H1 (cell line): ENCODE results near the gene ANKRD50. TPM values are rescaled to one million over a fixed set of nuclear protein-coding genes. Genes with fewer than 3 reads are reported as not detected.
A peak's percentile ranks its signal among the peaks of the same experiment; 100 is the strongest.

Experiments used
- CREB1 ChIP-seq: IDR thresholded peaks from 2 replicates; pipeline ENCODE4 v1.6.1; 2012; ENCODE audit warnings: inconsistent platforms
- FOSL1 ChIP-seq: IDR thresholded peaks from 2 replicates; pipeline ENCODE4 v1.6.1; 2011; ENCODE audit warnings: mild to moderate bottlenecking, low read depth, low read length, moderate library complexity; ENCODE audit not compliant: insufficient read depth
- HDAC2 ChIP-seq, 2 experiments: fragments of 300-600 bp in 1 of 2; sonication (generic) in 1 of 2; IDR thresholded peaks; 2 replicates each; pipeline ENCODE4 v1.6.1; 2011 to 2012; ENCODE audit warnings: low read depth in 2 of 2, low read length in 2 of 2, mild to moderate bottlenecking in 2 of 2, moderate library complexity in 2 of 2, borderline replicate concordance in 1 of 2, inconsistent platforms in 1 of 2
- KDM1A ChIP-seq: fragments of 200-600, 300-600 bp; sonication (generic); IDR thresholded peaks from 2 replicates; pipeline ENCODE4 v1.7.1; 2016; ENCODE audit warnings: mild to moderate bottlenecking, low read length, borderline replicate concordance
- POLR2A ChIP-seq, 2 experiments: IDR thresholded peaks; 1 replicate in 1 of 2; 2 replicates in 1 of 2; pipeline ENCODE4 v1.6.1; 2011; ENCODE audit warnings: low read depth in 2 of 2, low read length in 2 of 2, mild to moderate bottlenecking in 2 of 2; ENCODE audit errors: control extremely low read depth in 1 of 2
- RAD21 ChIP-seq, 2 experiments: IDR thresholded peaks in 1 of 2; conservative IDR thresholded peaks in 1 of 2; 2 replicates each; pipeline ENCODE4 v1.6.1; 2011; ENCODE audit warnings: low read depth in 2 of 2, low read length in 2 of 2, improper control_type of control experiment in 1 of 2, inconsistent platforms in 1 of 2, mild to moderate bottlenecking in 1 of 2, moderate library complexity in 1 of 2
- SIN3A ChIP-seq, 2 experiments: IDR thresholded peaks in 1 of 2; conservative IDR thresholded peaks in 1 of 2; 2 replicates each; pipeline ENCODE4 v1.6.1; 2011 to 2012; ENCODE audit warnings: low read length in 2 of 2, improper control_type of control experiment in 1 of 2, low read depth in 1 of 2, mild to moderate bottlenecking in 1 of 2
- SIX5 ChIP-seq: IDR thresholded peaks from 2 replicates; pipeline ENCODE4 v1.6.1; 2011; ENCODE audit warnings: mild to moderate bottlenecking, low read depth, low read length
- SP1 ChIP-seq: IDR thresholded peaks from 2 replicates; pipeline ENCODE4 v1.6.1; 2011; ENCODE audit warnings: low read depth, low read length
- TAF1 ChIP-seq: IDR thresholded peaks from 2 replicates; pipeline ENCODE4 v1.6.1; 2011; ENCODE audit warnings: mild to moderate bottlenecking, low read depth, low read length
- polyA plus RNA-seq, 7 experiments: library from polyadenylated mRNA; depleted of rRNA in 3 of 7; stranded (reverse) in 5 of 7; unstranded in 2 of 7; fragments of >200 nt in 5 of 7; fragments of 200-250 nt in 2 of 7; gene quantifications; 1 replicate in 5 of 7; 2 replicates in 1 of 7; 4 replicates in 1 of 7; pipeline versions ENCODE4 v1.2.1 to v1.2.3, GENCODE V29; 2011 to 2013; ENCODE audit warnings: missing spikeins in 2 of 7, mixed read lengths in 2 of 7
- total RNA-seq: library from RNA; stranded (reverse); fragmentation: NEBNext Ultra II Directional; extraction: Animal tissue kit (Norgen Biotek cat#: 25700); gene quantifications from 2 replicates; pipeline ENCODE4 v1.2.1, GENCODE V29; 2021
- TF ChIP-seq, protein P1 (sequence below): IDR thresholded peaks from 2 replicates; pipeline ENCODE4 v1.6.1; 2011; ENCODE audit warnings: low read length, improper control_type of control experiment
- TF ChIP-seq, protein P2 (sequence below): IDR thresholded peaks from 2 replicates; pipeline ENCODE4 v1.6.1; 2011; ENCODE audit warnings: low read depth, mild to moderate bottlenecking, low read length; ENCODE audit not compliant: insufficient read depth
- TF ChIP-seq, protein P3 (sequence below): IDR thresholded peaks from 2 replicates; pipeline ENCODE4 v1.6.1; 2012; ENCODE audit warnings: inconsistent platforms

ANKRD50 gene
- total and polyA plus RNA-seq, 2 of the 8 experiments (the other 6 are each of a cell fraction or from before 2014, with no cell fraction given) = 8.5 to 25.0 TPM

DNA sequence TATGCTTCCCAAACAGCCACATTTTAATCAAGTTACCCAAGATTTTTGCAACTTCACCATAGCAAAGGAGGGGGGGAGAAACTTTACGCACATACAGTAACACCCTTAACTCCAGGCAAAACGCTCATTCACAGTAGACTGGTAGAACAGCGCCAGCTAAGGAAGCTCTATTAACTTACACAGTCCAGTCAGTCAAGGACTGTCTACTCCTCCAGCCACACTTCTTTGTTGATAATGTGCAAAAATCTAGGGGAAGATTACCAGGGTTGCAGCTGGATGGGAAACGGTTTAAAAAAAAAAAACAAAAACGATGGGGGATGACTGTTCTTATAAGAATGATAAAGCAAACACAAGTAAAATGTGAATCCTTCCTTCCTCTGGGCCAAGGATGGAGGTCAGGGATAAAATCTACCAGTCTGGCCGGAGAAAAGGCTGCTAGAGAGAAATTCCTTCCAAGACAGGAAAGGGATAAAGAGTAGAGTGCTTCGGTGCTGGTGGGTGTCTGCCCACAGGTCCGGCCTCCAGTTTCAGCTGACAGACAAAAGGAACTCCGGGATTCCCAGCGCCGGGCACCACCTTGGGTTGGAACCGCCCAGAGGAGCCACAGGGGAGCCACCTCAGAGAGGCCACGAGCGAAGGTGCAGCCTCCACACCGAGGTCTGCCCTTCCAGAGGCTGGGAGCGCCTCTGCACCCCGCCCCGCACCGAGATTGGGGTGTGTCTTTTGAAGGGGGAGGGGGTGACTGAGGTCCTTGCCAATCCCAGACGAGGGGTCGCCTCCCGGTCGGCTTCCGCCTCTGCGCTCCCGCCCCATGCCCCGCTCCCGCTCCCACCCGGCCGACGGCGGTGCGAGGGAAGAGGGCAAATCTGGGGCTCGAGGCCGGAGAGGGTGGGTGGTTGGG is 811 bp downstream of the ANKRD50 start (continued):
- TF ChIP-seq, protein P1, sequence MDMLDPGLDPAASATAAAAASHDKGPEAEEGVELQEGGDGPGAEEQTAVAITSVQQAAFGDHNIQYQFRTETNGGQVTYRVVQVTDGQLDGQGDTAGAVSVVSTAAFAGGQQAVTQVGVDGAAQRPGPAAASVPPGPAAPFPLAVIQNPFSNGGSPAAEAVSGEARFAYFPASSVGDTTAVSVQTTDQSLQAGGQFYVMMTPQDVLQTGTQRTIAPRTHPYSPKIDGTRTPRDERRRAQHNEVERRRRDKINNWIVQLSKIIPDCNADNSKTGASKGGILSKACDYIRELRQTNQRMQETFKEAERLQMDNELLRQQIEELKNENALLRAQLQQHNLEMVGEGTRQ = no peak
- TF ChIP-seq SIN3A (conservative IDR thresholded peaks at IDR 0.05 in 1 of 2, IDR thresholded peaks at IDR 0.05 in 1 of 2; ENCODE audit: low read depth in 1 of 2, low read length in 2 of 2) (peak in 1 of 2 experiments; percentile 38; a peak in 1 of 4 replicates), KDM1A (0 out of 2 replicates have a peak, but pooled peaks have one; percentile 22), FOSL1 (no peak), RAD21 (IDR thresholded peaks at IDR 0.05 in 1 of 2, conservative IDR thresholded peaks at IDR 0.05 in 1 of 2; ENCODE audit: low read depth in 2 of 2, low read length in 2 of 2) (peak; percentile 16 to 22; a peak in 3 of 4 replicates), TAF1 (peak; percentile 11; the same call in 1 of the 2 replicates), POLR2A (IDR thresholded peaks at IDR 0.05; ENCODE audit: control extremely low read depth in 1 of 2, low read depth in 2 of 2, low read length in 2 of 2) (peak; percentile 73 to 87), HDAC2 (IDR thresholded peaks at IDR 0.05; ENCODE audit: borderline replicate concordance in 1 of 2, low read depth in 2 of 2, low read length in 2 of 2) (0 out of 4 replicates have a peak, but pooled peaks of 1 of the 2 experiments have one; percentile 84), SIX5 (no peak), SP1 (no peak), CREB1 (no peak)
- TF ChIP-seq, protein P2, sequence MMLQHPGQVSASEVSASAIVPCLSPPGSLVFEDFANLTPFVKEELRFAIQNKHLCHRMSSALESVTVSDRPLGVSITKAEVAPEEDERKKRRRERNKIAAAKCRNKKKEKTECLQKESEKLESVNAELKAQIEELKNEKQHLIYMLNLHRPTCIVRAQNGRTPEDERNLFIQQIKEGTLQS = no peak
- TF ChIP-seq, protein P3, sequence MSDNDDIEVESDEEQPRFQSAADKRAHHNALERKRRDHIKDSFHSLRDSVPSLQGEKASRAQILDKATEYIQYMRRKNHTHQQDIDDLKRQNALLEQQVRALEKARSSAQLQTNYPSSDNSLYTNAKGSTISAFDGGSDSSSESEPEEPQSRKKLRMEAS = peak; percentile 27; the same call in 1 of the 2 replicates
